Measurements from ENCODE around the gene ETNK2. TPM values are rescaled to one million over a fixed set of nuclear protein-coding genes. Genes with fewer than 3 reads are reported as not detected.
"Not testable (repeated sequence)": the region's sequence is repeated elsewhere in the genome, so short reads cannot be mapped to it uniquely, and the experiment has no call there.

The ETNK2 gene
- total RNA-seq, 2 experiments from 2014 or later = 0.77 to 0.93 TPM

DNA sequence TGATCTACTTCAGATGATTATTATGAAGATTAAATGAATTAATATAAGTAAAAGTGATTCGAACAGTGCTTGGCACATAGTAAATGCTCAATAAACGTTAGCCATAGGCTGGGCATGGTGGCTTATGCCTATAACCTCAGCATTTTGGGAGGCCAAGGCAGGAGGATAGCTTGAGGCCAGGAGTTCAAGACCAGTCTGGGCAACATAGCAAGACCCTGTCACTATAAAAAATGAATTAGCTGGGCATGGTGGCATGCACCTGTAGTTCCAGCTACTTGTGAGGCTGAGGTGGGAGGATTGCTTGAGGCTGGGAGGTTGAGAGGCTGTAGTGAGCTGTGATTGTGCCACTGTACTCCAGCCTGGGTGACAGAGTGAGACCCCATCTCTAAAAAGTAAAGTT lies 52.1 kb downstream of the ETNK2 start:
- H3K9me3 Mint-ChIP-seq; H3K36me3 Mint-ChIP-seq (ENCODE audit: low read depth); H3K27ac Mint-ChIP-seq; H3K27me3 Mint-ChIP-seq (ENCODE audit: low read depth); intact Hi-C loops (cut with micrococcal nuclease); H3K4me3 Mint-ChIP-seq; DNase-seq: not testable (repeated sequence)
- CTCF ChIA-PET = interaction anchor here (0.6 to 1.4 kb wide), 2 partner anchors 29 to 570 kb away, joined by 3 read pairs; no protein-coding TSS in a partner anchor
- peaks cover 15% of the 10 kb centered on the region for H3K4me1 Mint-ChIP-seq (ENCODE audit: low read depth)

DNA sequence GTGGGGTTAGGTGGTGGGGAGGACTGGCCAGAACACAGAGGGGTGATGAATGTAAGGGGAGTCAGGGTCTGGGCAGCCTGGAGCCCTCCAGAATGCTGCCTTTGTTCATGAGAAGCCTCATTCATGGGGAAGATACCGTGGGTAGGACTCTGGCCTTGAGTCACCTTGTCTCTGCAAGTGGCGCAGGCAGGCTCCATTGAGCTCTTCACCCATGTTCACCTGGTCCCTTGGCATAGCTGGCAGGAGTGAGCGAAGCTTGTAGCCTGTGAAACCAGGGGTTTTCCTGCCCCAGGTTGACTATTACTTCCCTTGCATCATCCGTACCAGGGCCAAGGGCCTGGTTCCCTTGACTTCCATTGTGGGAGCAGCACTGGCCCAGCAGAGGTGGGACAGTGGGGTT lies 53.2 kb downstream of the ETNK2 start:
- H3K36me3 Mint-ChIP-seq (ENCODE audit: low read depth) = no peaks in the 10 kb centered on the region
- no peak overlapping the region for H3K4me3 Mint-ChIP-seq
- peaks cover 2% of the 10 kb centered on the region for H3K27me3 Mint-ChIP-seq (ENCODE audit: low read depth)
- no peaks in the 10 kb centered on the region for H3K9me3 Mint-ChIP-seq
- H3K4me1 Mint-ChIP-seq (ENCODE audit: low read depth) = peaks cover 11% of the 10 kb centered on the region
- intact Hi-C loops (cut with micrococcal nuclease) = no loop called here
- CTCF ChIA-PET = interaction anchor here (1.4 kb wide), 1 partner anchor 30 kb away, joined by 3 read pairs; no protein-coding TSS in a partner anchor
- no peak for DNase-seq
- H3K27ac Mint-ChIP-seq = no peak overlapping the region

DNA sequence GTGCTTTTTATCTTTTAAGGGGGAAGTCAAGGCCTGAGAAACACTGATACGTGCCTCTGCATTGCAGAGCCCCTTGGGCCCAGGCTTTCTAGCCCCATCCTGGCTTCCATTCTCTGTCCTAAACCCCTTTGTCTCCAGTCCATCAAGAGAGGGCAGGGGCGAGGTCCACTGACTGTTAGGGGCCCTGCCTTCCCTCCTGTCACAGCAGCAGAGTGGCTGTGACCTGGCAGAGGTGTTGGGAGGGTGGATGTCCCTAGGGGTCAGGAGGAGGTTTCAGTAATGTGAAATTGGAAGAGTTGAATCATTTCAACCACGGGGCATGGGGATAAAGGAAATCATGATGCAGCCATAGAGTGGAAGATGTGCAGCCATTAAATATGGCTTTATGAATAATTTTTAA lies 54.9 kb downstream of the ETNK2 start:
- Mint-ChIP-seq H3K4me1 (ENCODE audit: low read depth) (no peaks in the 10 kb centered on the region), H3K27me3 (ENCODE audit: low read depth) (no peaks in the 10 kb centered on the region), H3K27ac (no peak overlapping the region), H3K4me3 (no peak overlapping the region), H3K9me3 (no peaks in the 10 kb centered on the region), H3K36me3 (ENCODE audit: low read depth) (no peaks in the 10 kb centered on the region)
- CTCF ChIA-PET = no interaction called here
- DNase-seq = no peak
- intact Hi-C loops (cut with micrococcal nuclease) = no loop called here

DNA sequence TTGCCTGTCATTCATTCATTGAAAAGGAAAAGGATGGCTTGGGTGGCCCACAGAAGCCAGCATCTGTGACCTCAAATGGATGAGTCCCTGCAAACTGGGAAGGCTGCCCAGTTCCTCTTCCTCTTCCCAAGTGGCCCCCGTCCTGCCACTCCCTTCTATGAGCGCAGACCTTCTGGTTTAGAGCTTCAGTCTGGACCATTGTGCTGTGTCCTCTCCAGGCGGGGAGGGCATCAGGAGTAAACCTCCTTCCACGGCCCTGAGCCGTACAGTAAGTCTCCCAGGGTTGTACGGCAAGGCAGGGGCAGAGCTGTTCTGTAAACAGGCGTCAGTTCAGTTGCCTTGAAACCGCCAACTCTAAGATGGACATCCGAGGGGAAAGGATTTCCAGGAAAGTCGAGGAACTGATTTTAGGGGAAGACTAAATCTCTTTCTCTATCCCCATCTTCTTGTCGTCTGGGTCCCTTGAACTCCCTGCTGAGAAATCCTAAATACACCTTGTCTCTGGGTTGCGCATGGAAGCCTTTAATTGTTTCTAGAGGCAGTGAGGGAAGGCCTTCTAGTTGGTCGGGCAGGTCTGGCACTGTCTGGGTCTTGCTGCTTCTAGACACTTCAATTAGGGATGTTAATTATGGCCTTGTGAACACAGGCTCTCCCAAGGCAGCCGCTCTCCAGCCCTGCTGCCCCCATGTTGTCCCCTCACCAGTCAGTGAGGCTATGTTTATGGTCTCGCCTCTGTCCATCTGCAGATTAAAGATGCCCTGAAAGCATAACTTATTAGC lies 56.8 kb downstream of the ETNK2 start:
- H3K36me3 Mint-ChIP-seq (ENCODE audit: low read depth) = no peaks in the 10 kb centered on the region
- no peak overlapping the region for H3K27ac Mint-ChIP-seq
- no peak overlapping the region for H3K4me3 Mint-ChIP-seq
- H3K9me3 Mint-ChIP-seq = no peaks in the 10 kb centered on the region
- no peaks in the 10 kb centered on the region for H3K4me1 Mint-ChIP-seq (ENCODE audit: low read depth)
- intact Hi-C loops (cut with micrococcal nuclease) = no loop called here
- no peaks in the 10 kb centered on the region for H3K27me3 Mint-ChIP-seq (ENCODE audit: low read depth)
- CTCF ChIA-PET = no interaction called here
- DNase-seq = no peak

DNA sequence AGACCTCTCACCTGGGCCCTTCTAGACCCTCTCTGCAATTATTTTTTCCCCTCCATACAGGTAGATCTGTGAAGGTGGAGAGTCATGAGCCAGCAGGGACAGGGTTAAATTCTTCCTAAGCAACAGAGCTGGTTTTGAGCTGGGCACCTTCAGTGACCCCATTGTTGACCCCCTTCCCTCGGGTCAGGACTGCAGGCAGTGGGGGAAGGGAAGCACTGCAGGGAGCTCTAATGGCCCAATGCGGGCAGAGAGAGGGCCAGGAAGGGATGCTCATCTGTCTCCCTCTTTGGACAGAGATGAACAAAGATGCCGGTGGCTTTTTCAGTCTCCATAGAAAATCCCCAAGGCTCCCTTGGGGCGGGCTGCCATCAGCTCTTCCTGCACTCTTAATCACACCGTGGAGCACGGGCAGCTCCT lies 57.5 kb downstream of the ETNK2 start:
- DNase-seq = no peak
- Mint-ChIP-seq H3K27me3 (ENCODE audit: low read depth) (no peaks in the 10 kb centered on the region), H3K4me1 (ENCODE audit: low read depth) (no peaks in the 10 kb centered on the region), H3K36me3 (ENCODE audit: low read depth) (no peaks in the 10 kb centered on the region), H3K27ac (no peak overlapping the region), H3K9me3 (no peaks in the 10 kb centered on the region), H3K4me3 (no peak overlapping the region)
- CTCF ChIA-PET = no interaction called here
- intact Hi-C loops (cut with micrococcal nuclease) = no loop called here

DNA sequence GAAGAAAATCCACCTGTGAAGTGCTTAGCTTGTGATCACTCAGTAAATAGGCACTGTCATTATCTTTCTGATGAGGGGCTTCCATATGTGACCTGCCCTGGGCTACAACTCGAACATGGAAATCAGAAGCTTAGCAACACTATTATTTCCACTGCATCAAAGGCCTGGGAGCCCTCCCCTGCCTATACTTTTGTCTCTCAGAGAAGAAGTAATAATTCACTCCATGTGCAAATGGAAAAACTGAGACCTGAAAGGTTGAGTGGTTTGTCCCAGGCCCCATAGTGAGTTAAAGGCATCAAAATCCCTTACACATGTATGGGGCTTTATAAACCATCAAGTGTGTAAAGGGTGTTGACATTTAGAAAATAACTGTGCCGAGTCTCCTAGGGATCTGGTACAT lies 58.1 kb downstream of the ETNK2 start:
- H3K4me1 Mint-ChIP-seq (ENCODE audit: low read depth) = no peaks in the 10 kb centered on the region
- no peak overlapping the region for H3K4me3 Mint-ChIP-seq
- H3K36me3 Mint-ChIP-seq (ENCODE audit: low read depth) = no peaks in the 10 kb centered on the region
- no peak for DNase-seq
- no peak overlapping the region for H3K27ac Mint-ChIP-seq
- H3K9me3 Mint-ChIP-seq = no peaks in the 10 kb centered on the region
- no peaks in the 10 kb centered on the region for H3K27me3 Mint-ChIP-seq (ENCODE audit: low read depth)
- intact Hi-C loops (cut with micrococcal nuclease) = no loop called here
- CTCF ChIA-PET = no interaction called here

DNA sequence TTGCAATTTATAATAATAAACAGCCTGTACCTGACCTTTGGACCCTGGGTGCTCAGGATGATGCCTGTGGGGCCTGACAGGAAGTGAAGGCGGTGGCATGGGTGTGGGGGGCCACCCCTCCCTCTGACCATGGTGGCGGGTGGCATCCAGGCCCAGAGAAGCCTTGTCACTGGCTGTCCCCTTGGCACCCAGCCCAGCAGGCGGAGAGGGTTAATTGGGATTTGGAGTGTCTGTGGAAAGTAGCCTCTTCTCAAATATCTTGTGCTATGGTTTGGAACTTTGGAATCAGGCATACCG lies 58.5 kb downstream of the ETNK2 start:
- intact Hi-C loops (cut with micrococcal nuclease) = no loop called here
- Mint-ChIP-seq H3K9me3 (no peaks in the 10 kb centered on the region), H3K27me3 (ENCODE audit: low read depth) (no peaks in the 10 kb centered on the region), H3K27ac (no peak overlapping the region), H3K4me3 (no peak overlapping the region), H3K36me3 (ENCODE audit: low read depth) (no peaks in the 10 kb centered on the region), H3K4me1 (ENCODE audit: low read depth) (no peaks in the 10 kb centered on the region)
- no peak for DNase-seq
- CTCF ChIA-PET = no interaction called here

DNA sequence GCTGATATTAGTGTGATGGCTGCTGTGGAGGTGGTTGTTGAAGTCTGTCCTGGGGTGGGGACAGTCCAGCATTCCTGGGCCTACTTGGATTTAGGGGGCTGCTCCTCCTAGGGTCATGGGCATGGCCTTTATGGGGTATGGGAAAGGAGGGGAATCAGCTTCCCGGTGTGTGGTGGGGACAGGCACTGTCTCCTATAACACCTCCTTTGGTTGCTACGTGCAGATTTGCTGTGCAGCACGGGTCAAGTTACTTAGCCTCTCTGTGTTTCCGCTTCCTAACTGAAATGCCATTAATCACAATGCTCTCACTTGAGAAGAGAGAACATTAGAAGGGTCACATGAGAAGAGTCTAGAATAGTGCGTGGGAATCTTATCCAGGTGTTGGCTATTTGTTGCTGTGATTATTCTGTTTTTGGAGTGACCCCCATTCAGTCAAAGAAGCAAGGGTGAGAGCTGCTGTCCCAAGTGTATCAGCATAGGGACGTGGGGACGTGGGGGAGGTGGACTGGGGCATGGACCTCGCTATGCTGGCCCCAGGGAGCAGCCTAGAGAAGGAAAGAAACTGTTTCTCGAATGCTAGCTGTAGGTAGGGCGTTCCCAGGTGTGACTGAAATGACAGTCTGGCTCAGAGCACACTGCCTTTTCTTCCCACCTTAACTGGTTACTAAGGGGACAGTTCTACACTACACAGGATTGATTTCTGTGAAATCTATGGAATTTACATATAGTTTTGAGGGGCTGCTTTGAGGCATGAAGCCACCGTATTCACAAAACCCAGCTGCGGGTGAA lies 59.0 kb downstream of the ETNK2 start:
- H3K4me3 Mint-ChIP-seq = no peak overlapping the region
- H3K4me1 Mint-ChIP-seq (ENCODE audit: low read depth) = no peaks in the 10 kb centered on the region
- no peak for DNase-seq
- no peaks in the 10 kb centered on the region for H3K27me3 Mint-ChIP-seq (ENCODE audit: low read depth)
- no peaks in the 10 kb centered on the region for H3K36me3 Mint-ChIP-seq (ENCODE audit: low read depth)
- CTCF ChIA-PET = no interaction called here
- no peak overlapping the region for H3K27ac Mint-ChIP-seq
- H3K9me3 Mint-ChIP-seq = no peaks in the 10 kb centered on the region
- intact Hi-C loops (cut with micrococcal nuclease) = no loop called here

DNA sequence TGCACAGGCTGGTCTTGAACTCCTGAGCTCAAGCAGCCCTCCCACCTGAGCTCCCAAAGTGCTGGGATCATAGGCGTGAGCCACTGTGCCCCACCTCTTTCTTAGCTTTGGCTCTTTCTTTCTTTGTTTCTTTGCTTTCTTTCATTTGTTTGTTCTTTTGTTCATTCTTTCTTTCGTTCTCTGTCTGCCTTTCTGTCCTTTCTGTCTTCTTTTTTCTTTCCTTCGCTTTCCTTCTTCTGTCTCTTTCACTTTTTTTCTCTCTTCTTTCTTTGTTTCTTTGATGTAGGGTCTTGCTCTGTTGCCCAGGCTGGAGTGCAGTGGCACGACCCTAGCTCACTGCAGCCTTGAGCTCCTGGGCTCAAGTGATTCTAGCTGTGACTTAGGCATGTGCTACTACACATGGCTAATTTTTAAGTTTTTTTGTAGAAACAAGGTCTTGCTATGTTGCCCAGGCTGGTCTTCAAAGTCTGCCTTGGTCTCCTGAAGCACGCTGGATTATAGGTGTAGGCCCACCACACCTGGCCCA lies 60.0 kb downstream of the ETNK2 start:
- Mint-ChIP-seq H3K4me1 (ENCODE audit: low read depth) (no peaks in the 10 kb centered on the region), H3K4me3 (no peak overlapping the region), H3K27me3 (ENCODE audit: low read depth) (no peaks in the 10 kb centered on the region), H3K27ac (no peak overlapping the region), H3K36me3 (ENCODE audit: low read depth) (no peaks in the 10 kb centered on the region), H3K9me3 (no peaks in the 10 kb centered on the region)
- no peak for DNase-seq
- CTCF ChIA-PET = interaction anchor here (0.7 kb wide), 1 partner anchor 8 kb away, joined by 3 read pairs; no protein-coding TSS in a partner anchor
- intact Hi-C loops (cut with micrococcal nuclease) = no loop called here

DNA sequence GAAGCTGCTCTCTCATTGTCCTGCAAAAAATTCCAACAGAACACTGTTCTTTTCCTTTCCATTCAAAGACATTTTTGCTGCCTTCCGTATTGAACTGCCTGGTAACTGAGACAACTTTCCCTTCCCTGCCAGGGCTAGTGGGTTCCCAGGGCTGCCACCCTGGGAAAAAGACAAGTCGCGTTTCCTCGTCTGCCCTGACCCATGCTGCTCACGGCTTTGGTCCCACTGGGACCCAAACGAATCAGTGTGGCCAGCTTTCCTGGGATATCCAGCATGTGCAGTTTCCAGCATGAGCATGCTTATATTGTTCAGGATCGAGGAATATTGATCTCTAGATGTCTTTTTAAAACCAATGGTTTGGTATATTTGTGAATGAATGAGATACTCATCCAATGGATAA lies 60.8 kb downstream of the ETNK2 start:
- CTCF ChIA-PET = no interaction called here
- no peak for DNase-seq
- no peak overlapping the region for H3K27ac Mint-ChIP-seq
- no peaks in the 10 kb centered on the region for H3K9me3 Mint-ChIP-seq
- no peaks in the 10 kb centered on the region for H3K27me3 Mint-ChIP-seq (ENCODE audit: low read depth)
- intact Hi-C loops (cut with micrococcal nuclease) = no loop called here
- no peak overlapping the region for H3K4me3 Mint-ChIP-seq
- H3K36me3 Mint-ChIP-seq (ENCODE audit: low read depth) = no peaks in the 10 kb centered on the region
- H3K4me1 Mint-ChIP-seq (ENCODE audit: low read depth) = no peaks in the 10 kb centered on the region

DNA sequence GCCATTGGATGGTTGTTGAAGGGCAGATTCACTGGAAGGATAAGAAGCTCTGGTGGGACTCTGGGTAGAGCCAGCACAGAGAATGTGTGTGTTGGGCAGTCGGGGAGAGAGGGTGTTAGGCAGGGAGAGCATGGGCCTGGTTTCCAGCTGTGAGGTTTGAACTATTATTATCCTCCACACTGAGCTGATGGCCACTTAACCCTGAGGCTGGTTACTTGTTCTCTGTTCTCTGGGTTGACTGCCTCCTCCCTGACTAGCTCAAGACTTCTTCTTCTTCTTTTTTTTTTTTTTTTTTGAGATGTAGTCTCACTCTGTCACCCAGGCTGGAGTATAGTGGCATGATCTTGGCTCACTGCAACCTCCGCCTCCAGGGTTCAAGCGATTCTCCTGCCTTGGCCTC lies 61.7 kb downstream of the ETNK2 start:
- H3K36me3 Mint-ChIP-seq (ENCODE audit: low read depth); H3K27ac Mint-ChIP-seq; DNase-seq; H3K27me3 Mint-ChIP-seq (ENCODE audit: low read depth); CTCF ChIA-PET; intact Hi-C loops (cut with micrococcal nuclease); H3K9me3 Mint-ChIP-seq; H3K4me3 Mint-ChIP-seq; H3K4me1 Mint-ChIP-seq (ENCODE audit: low read depth): not testable (repeated sequence)

DNA sequence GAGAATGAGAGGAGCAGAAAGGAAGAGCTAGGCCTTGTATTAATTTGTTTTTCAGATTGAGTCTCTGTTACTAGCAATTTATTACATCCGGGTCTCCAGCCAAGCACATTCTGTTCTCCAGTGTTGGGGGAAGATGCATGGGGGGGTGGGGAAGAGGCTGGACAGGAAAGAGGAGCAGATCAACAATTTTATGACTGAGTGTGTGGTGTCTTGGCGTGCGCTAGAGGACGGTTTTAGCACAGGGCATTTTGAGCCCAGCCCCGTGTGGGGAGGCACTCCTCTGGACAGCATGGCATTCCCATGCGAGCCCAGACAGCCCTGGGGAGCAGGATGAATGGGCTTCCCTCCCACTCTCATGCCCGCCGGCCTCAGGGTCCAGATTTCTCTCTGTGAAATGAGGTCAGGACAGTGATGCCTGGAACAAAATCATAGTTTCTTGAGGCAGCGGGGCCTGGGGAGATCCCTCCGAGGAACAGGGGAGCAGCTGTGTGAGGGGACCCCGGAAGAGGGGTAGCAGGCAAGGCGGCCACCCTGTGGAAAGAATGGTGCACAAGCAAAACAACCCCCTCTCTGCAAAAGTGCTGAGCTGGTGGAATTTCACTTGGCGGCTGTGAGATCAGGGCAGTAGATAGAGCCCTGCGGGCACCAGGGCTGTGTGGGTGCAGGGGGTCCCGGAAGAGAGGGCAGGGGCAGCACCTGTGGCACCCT lies 62.6 kb downstream of the ETNK2 start:
- no peaks in the 10 kb centered on the region for H3K4me1 Mint-ChIP-seq (ENCODE audit: low read depth)
- no peaks in the 10 kb centered on the region for H3K36me3 Mint-ChIP-seq (ENCODE audit: low read depth)
- no peak overlapping the region for H3K4me3 Mint-ChIP-seq
- intact Hi-C loops (cut with micrococcal nuclease) = no loop called here
- H3K9me3 Mint-ChIP-seq = no peaks in the 10 kb centered on the region
- no peaks in the 10 kb centered on the region for H3K27me3 Mint-ChIP-seq (ENCODE audit: low read depth)
- no peak overlapping the region for H3K27ac Mint-ChIP-seq
- no peak for DNase-seq
- CTCF ChIA-PET = interaction anchor here (0.7 kb wide), 1 partner anchor 1307 kb away, joined by 6 read pairs; no protein-coding TSS in a partner anchor
